Nephron progenitor cell (in vitro differentiated cells): Measurements from ENCODE around the gene SLMAP.

Experiments
- DNase-seq: peaks from one replicate; pipeline ENCODE4 v3.0.0; 2021
- H3K27ac Mint-ChIP-seq: 2 replicates; pipeline ENCODE4 v1.8.0; 2021; ENCODE audit warnings: mild to moderate bottlenecking, moderate library complexity, mixed read lengths
- H3K27me3 Mint-ChIP-seq: 2 replicates; pipeline ENCODE4 v1.8.0; 2021; ENCODE audit warnings: mild to moderate bottlenecking, low read depth, mixed read lengths; ENCODE audit not compliant: poor library complexity
- H3K36me3 Mint-ChIP-seq: 2 replicates; pipeline ENCODE4 v1.8.0; 2021; ENCODE audit warnings: low read depth, mixed read lengths
- H3K4me1 Mint-ChIP-seq: 2 replicates; pipeline ENCODE4 v1.8.0; 2021; ENCODE audit warnings: mixed read lengths
- H3K4me3 Mint-ChIP-seq: 2 replicates; pipeline ENCODE4 v1.8.0; 2021; ENCODE audit warnings: mild to moderate bottlenecking, moderate library complexity, mixed read lengths
- H3K9me3 Mint-ChIP-seq: 2 replicates; pipeline ENCODE4 v1.8.0; 2021; ENCODE audit warnings: mild to moderate bottlenecking, moderate library complexity, mixed read lengths
- CTCF ChIP-seq: fragments of 200-600 bp; sonication (generic); IDR thresholded peaks from 2 replicates; pipeline ENCODE4 v1.5.0; 2021; ENCODE audit warnings: antibody characterized with exemption

SLMAP gene

DNA sequence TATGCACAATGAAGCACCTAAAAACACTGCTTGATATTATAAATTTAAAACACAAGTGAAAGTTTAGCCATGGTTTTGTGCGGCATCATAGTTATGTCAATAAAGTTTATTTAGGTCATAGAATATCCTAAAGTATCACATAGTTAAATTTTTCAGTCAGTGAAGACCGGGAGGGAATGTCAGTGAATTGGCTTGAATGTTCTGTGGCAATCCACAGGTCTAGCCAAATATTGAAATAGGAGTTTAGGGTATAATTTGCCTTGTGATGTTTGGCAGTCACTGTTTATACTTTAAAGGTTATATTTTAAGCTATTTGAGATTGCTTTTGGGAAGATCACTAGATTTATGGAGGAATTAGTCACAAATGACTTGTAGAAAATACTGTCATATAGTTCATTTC, 172.4 kb downstream of the SLMAP start:
- no peak for DNase-seq
- no peaks in the 10 kb centered on the region for H3K27me3 Mint-ChIP-seq
- TF ChIP-seq CTCF, result no peak
- H3K4me3 Mint-ChIP-seq, result no peak overlapping the region
- no peak overlapping the region for H3K27ac Mint-ChIP-seq
- peaks cover 40% of the 10 kb centered on the region for H3K36me3 Mint-ChIP-seq
- no peaks in the 10 kb centered on the region for H3K4me1 Mint-ChIP-seq
- H3K9me3 Mint-ChIP-seq, result no peaks in the 10 kb centered on the region

DNA sequence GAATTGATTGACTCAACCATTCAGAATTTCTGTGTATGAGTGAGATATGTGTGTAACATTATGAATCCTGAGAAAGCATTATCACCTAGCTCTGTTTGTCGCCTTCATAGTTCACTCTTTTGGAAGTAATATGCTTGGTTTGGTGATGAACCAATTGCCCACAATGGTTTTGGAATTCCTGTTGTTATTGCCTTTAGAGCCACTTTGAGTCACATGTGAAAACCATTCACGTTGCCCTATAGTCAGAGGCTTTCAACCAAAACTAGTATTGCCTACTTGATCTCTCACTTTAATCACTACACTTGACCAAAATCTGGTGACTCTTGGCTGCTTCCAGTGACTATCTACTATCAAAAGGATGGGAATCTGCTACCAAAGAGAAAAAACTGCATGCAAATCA, 173.9 kb downstream of the SLMAP start:
- no peak for DNase-seq
- Mint-ChIP-seq H3K4me1 (no peaks in the 10 kb centered on the region), H3K27me3 (no peaks in the 10 kb centered on the region), H3K36me3 (peaks cover 34% of the 10 kb centered on the region), H3K9me3 (no peaks in the 10 kb centered on the region), H3K27ac (no peak overlapping the region), H3K4me3 (no peak overlapping the region)
- TF ChIP-seq CTCF, result no peak

- Mint-ChIP-seq H3K27me3 (no peaks in the 10 kb centered on the region), H3K9me3 (no peaks in the 10 kb centered on the region), H3K4me3 (no peak overlapping the region), H3K36me3 (peaks cover 23% of the 10 kb centered on the region), H3K27ac (no peak overlapping the region), H3K4me1 (no peaks in the 10 kb centered on the region)
- no peak for DNase-seq
- TF ChIP-seq CTCF, result no peak
These were observed 177.5 kb downstream of the SLMAP start for GRCh38 chr3:57933602-57934001.

DNA sequence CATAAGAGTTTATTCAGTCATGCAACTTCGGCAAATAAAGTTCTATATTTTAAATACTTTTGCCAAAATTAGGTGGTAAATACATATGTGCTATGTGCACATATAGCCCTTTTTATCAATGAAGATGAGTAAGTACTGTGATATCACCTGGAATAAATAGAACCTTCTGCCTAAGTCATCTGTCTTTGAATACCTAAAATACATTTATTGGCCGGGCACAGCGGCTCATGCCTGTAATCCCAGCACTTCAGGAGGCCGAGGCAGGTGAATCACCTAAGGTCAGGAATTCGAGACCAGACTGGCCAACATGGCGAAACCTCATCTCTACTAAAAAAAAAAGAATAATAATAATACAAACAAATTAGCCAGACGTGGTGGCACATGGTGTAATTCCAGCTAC, 178.3 kb downstream of the SLMAP start:
- H3K27me3 Mint-ChIP-seq, result no peaks in the 10 kb centered on the region
- H3K4me1 Mint-ChIP-seq, result no peaks in the 10 kb centered on the region
- no peaks in the 10 kb centered on the region for H3K9me3 Mint-ChIP-seq
- H3K27ac Mint-ChIP-seq, result no peak overlapping the region
- TF ChIP-seq CTCF, result no peak
- peaks cover 21% of the 10 kb centered on the region for H3K36me3 Mint-ChIP-seq
- no peak for DNase-seq
- no peak overlapping the region for H3K4me3 Mint-ChIP-seq

DNA sequence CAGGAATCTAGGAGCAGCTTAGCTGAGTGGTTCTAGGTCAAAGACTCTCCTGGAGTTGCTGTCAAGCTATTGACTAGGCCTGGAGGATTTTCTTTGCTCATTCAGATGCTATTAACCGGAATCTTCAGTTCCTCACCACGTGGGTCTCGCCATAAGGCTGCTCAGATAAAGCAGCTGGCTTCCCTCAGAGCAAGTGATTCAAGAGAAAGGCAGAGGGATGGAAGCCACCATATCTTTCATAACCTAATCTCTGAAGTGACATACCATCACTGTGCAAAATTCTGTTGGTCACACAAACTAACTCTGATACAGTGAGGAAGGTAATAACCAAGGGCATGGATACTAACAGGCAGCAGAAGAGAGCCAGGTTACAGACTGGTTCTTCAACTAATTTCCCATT, 179.4 kb downstream of the SLMAP start:
- no peak for TF ChIP-seq CTCF
- peak overlapping the region; percentile 64 for H3K27ac Mint-ChIP-seq
- H3K9me3 Mint-ChIP-seq, result no peaks in the 10 kb centered on the region
- no peak overlapping the region for H3K4me3 Mint-ChIP-seq
- H3K27me3 Mint-ChIP-seq, result no peaks in the 10 kb centered on the region
- peaks cover 6% of the 10 kb centered on the region for H3K4me1 Mint-ChIP-seq
- peaks cover 16% of the 10 kb centered on the region for H3K36me3 Mint-ChIP-seq
- no peak for DNase-seq

GRCh38 chr3:57937092-57937491, 181.0 kb downstream of the SLMAP start:
- H3K9me3 Mint-ChIP-seq, result peaks cover 8% of the 10 kb centered on the region
- no peak overlapping the region for H3K4me3 Mint-ChIP-seq
- no peak for DNase-seq
- peak overlapping the region; percentile 55 for H3K27ac Mint-ChIP-seq
- H3K36me3 Mint-ChIP-seq, result peaks cover 25% of the 10 kb centered on the region
- peaks cover 13% of the 10 kb centered on the region for H3K4me1 Mint-ChIP-seq
- TF ChIP-seq CTCF, result no peak
- H3K27me3 Mint-ChIP-seq, result peaks cover 3% of the 10 kb centered on the region
